GM10847 (cell line): ENCODE measurements around the gene SLC35G3.

Source experiments
- POLR2A ChIP-seq: IDR thresholded peaks from 2 replicates; pipeline ENCODE4 v1.6.1; 2011; ENCODE audit not compliant: insufficient read length; ENCODE audit errors: extremely low read depth

SLC35G3 gene

GRCh38 chr17:35217107-35217506, 22.9 kb upstream of the SLC35G3 start:
- no peak for TF ChIP-seq POLR2A

- no peak for TF ChIP-seq POLR2A
These were observed 20.6 kb upstream of the SLC35G3 start for GRCh38 chr17:35214631-35215273.

DNA sequence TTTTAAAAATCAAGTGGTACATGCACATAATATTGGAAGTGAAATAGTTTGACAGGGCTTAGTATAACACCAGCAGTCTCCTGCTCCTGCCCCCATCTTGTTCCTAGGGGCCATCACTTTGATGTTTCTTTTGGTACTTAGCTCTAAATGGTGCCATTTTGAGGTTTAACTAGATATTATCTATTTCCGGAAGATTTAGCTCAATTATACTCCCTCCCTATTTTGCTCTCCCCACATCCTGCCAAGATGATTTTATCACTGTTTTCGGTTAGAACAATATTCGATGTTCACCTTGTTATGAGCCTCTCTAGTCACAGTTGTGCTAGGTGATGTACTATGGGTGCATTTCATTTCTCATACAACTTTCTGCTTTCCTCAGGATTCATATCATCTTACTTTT, 20.0 kb upstream of the SLC35G3 start:
- no peak for TF ChIP-seq POLR2A

DNA sequence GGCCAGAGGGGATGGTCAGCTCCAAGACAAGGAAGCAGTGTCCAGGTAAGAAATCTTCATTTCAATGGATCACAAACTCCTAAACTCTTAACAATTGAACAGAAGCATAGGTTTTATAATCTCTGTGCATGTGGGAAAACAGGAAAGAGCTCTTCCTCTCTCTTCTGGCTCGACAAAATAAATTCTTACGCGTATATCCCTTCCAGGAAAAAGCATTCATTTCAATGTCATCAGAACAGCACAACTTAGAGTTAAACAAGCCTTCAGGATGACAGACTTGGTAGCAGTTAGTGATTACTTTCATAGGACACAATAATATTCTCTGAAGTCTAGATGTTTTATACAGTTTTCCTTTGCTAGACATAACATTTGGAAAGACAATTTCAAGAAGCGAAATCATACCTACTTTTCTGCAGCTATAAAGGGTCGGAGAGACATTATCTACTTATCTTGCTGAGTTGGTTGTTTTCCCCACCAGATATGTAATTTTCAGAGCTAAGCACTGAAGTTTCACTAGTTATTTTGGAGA, 19.3 kb upstream of the SLC35G3 start:
- TF ChIP-seq POLR2A = no peak

- no peak for TF ChIP-seq POLR2A
These were observed 18.5 kb upstream of the SLC35G3 start for GRCh38 chr17:35212668-35213067.

GRCh38 chr17:35210741-35211140, 16.5 kb upstream of the SLC35G3 start:
- no peak for TF ChIP-seq POLR2A

DNA sequence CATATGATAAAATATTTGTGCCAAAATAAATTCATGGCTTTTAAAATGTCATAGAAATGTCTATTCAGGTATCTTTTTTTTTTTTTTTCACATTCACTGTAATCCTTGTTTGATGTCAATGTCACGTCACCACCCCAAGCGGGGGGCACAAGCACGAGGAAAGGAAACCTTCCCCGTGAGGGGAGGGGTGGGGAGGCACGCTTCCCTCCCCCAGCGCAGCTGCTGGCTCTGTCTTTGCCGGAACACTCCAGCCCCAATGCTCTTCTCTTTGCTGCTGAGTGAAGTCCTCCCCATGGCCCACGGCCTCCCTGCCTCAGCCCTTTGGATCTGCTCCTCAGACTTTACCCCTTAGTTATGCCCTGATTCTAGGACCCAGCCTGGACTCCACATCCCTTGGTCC, 1.5 kb downstream of the SLC35G3 start:
- TF ChIP-seq POLR2A = no peak

DNA sequence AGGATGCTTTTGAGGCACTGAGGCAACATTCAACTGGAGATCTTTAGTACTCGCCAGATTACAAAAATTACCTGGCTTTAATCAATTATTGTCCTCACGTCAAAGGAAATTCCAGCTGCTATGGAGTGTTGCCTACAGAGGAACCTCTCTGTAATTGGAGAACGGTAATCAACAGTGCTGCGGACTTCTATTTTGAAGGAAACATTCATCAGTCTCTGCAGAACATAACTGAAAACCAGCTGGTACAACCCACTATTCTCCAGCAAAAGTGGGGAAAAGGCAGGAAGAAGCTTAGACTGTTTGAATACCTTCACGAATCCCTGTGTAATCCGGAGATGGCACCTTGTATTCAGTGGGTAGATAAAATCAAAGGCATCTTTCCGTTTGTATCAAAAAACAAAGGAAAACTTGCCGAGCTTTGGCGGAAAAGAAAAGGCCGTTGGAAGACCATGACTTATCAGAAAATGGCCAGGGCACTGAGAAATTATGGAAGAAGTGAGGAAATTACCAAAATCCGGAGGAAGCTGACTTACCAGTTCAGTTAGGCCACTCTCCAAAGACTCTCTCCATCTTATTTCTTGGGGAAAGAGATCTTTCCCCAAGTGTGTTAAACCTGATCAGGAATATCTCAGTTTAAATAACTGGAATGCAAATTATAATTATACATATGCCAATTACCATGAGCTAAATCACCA, 3.0 kb downstream of the SLC35G3 start:
- TF ChIP-seq POLR2A = no peak

DNA sequence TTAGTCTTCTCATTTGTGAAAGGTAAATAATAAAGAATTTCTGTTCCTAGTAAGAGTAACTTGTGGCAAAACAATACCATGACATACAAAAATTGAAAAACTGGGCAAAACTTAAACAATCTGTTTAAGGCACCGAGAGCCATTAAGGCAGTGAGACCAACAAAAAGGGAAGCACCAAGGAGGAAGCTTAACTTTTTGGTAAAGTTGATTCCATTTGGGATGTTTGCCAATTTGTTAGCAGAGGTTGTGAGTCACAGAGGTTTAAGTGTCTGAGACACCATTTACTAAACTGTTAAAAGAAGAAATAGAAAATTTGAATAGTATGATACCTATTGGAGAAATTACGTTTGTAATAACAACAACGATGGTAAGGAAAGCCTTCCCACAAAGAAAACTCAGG, 4.9 kb downstream of the SLC35G3 start:
- no peak for TF ChIP-seq POLR2A

GRCh38 chr17:35188111-35188510, 6.1 kb downstream of the SLC35G3 start:
- no peak for TF ChIP-seq POLR2A

- no peak for TF ChIP-seq POLR2A
These were observed 6.7 kb downstream of the SLC35G3 start for GRCh38 chr17:35187481-35187880.

DNA sequence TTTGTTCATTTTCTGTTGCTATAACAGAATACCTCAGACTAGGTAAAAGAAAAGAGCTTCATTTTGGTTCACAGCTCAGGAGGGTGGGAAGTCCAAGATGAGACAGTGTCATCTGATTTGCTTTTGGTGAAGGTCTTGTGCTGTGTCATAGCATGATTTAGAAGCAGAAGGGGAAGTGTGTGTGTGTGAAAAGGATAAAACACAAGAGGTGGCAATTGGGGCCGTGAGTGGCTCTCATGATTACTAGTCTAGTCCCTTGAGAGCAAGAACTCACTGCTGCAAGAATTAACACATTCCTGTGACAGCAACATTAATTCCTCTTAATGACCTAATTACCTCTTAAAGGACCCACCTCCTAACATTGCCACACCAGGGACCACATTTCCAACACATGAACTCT, 8.3 kb downstream of the SLC35G3 start:
- TF ChIP-seq POLR2A = no peak

DNA sequence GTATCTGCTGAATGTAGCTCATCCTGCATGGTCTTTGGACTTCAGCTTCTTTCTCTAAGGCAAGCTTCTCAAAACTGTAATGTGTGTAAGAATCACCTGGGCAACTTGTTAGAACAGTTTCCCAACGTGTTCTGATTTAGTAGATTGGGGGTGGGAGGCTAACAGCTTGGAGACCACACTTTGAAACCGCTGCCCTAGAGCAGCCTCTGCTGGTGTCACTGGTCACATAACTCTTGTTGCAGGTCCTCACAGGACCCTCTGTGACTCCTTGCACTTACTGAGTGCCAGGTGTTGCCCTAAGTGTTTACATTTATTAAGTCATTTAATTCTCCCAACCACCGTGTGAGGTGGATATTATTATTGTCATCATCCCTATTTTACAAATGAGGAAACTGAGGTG, 9.9 kb downstream of the SLC35G3 start:
- no peak for TF ChIP-seq POLR2A

DNA sequence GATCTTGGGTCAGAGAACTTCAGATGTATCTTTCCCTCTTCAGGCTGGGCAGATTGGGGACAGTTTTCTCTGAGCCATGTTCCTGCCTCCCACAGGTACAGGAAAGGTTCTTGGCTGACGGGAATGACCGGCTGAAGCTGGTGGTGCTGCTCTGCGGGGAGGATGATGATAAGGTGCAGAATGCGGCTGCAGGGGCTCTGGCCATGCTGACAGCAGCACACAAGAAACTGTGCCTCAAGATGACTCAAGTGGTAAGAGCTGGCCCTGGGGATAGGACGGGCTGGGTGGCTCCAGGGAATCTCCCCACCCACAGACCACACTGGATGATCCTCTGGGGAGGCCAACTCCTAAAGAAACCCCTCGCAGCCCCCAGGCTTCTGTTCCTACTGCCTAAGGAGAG, 10.9 kb downstream of the SLC35G3 start:
- TF ChIP-seq POLR2A = no peak

DNA sequence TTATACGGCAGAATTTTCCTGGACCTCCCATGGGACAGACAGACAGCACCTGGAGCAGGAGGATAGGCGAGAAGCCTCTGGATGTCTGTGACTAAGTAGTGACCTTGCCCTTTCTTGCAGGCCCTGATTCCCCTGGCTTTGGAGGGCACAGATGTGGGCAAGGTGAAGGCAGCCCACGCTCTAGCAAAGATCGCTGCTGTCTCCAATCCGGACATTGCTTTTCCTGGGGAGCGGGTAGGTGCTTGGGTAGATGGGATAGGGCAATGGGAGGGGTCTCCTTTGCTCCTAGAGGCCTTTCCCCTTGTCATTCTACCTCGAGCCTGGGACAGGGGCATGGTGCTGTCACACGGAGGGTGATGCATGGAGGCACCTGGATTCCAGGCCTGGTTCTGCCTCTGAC, 17.3 kb downstream of the SLC35G3 start:
- TF ChIP-seq POLR2A = no peak

GRCh38 chr17:35175638-35176415, 18.4 kb downstream of the SLC35G3 start:
- no peak for TF ChIP-seq POLR2A
